ENCODE results near the gene ANKRD13C.

DNA sequence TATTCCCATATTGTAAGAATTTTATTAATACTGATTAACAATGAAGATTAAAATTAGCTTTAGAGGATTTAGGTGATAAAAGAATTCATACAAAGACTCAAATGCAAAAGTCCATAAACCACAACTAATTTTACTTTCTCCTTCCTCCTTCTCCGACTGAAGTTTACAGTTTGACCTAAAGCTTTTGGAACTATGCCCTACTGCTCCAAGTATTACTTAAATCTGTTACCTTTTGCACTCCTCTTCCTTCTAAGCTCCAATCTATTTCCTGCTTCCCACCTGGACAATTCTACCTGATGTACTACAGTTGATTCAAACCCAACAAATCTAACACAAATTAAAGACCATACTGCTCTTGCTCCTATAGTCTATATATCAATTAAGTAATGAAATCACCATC lies 36.3 kb downstream of the ANKRD13C start:
- TF ChIP-seq, protein P1, sequence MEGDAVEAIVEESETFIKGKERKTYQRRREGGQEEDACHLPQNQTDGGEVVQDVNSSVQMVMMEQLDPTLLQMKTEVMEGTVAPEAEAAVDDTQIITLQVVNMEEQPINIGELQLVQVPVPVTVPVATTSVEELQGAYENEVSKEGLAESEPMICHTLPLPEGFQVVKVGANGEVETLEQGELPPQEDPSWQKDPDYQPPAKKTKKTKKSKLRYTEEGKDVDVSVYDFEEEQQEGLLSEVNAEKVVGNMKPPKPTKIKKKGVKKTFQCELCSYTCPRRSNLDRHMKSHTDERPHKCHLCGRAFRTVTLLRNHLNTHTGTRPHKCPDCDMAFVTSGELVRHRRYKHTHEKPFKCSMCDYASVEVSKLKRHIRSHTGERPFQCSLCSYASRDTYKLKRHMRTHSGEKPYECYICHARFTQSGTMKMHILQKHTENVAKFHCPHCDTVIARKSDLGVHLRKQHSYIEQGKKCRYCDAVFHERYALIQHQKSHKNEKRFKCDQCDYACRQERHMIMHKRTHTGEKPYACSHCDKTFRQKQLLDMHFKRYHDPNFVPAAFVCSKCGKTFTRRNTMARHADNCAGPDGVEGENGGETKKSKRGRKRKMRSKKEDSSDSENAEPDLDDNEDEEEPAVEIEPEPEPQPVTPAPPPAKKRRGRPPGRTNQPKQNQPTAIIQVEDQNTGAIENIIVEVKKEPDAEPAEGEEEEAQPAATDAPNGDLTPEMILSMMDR (IDR thresholded peaks at IDR 0.05) = no peak
- TF ChIP-seq POLR2A (IDR thresholded peaks at IDR 0.05) (no peak), EP300 (IDR thresholded peaks at IDR 0.05) (no peak)

All from ovary (tissue), 3 donors.